ENCODE measurements around the gene CBLL2. TPM values are rescaled to one million over a fixed set of nuclear protein-coding genes. Genes with fewer than 3 reads are reported as not detected.

Gene CBLL2
- total and polyA plus RNA-seq, 2 donors (not counting 3 experiments of a cell fraction or from before 2014, with no cell fraction given) = not detected

DNA sequence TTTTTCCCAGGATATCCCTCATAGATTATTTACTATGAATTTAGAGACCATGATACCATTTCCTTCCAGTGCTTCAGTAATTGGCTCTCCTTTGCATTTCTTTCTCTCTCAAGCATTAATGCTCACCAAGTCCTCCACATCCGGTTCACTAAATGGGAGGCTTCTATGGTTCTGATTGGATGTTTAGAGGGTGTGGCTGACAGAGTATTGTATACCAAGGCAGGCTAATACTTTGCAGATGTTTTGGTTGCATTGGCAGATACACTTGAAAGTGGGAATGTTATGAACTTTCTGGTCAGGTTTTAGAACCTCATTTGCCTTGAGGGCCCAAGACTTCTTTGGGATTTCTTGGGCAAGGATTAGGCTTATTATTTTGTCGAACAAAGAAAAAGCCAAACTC, 24.2 kb downstream of the CBLL2 start:
- FAIRE-seq = no peak
- no peak overlapping the region for H3K9ac ChIP-seq (replicated peaks; ENCODE audit: extremely low read depth, insufficient read depth, low read length)
- no peaks in the 10 kb centered on the region for H3K9me3 ChIP-seq (replicated peaks; ENCODE audit: control insufficient read depth, insufficient read depth, low read length)
- intact Hi-C loops (cut with micrococcal nuclease) (no loop called here), dilution Hi-C loops (cut with MboI; ENCODE audit: extremely low pct_ligation_motif_present, low sequenced_read_pairs) (no loop called here)
- no peaks in the 10 kb centered on the region for H3K27me3 ChIP-seq (ENCODE audit: control insufficient read depth in 2 of 2, insufficient read depth in 2 of 2, low read length in 2 of 2)
- ChIA-PET CTCF (no interaction called here), POLR2A (no interaction called here)
- H3K9me1 ChIP-seq (replicated peaks; ENCODE audit: control insufficient read depth, extremely low read depth, insufficient read depth, low read length) = no peaks in the 10 kb centered on the region
- TF ChIP-seq GATA2 (IDR thresholded peaks at IDR 0.05; ENCODE audit: insufficient read depth, insufficient read length, low read depth, low read length) (no peak), JUN (IDR thresholded peaks at IDR 0.05; ENCODE audit: borderline replicate concordance, insufficient read depth, insufficient read length, low read depth) (no peak), POLR2A (IDR thresholded peaks at IDR 0.05; ENCODE audit: low read depth, low read length) (no peak), FOS (IDR thresholded peaks at IDR 0.05; ENCODE audit: borderline replicate concordance, insufficient read depth, low read length) (no peak), EZH2 (IDR thresholded peaks at IDR 0.05; ENCODE audit: borderline replicate concordance, low read depth, low read length, severe bottlenecking) (no peak), MYC (IDR thresholded peaks at IDR 0.05; ENCODE audit: low read depth, low read length) (no peak), POLR2AphosphoS5 (IDR thresholded peaks at IDR 0.05; ENCODE audit: insufficient read depth, low read depth, low read length) (no peak)
- TF ChIP-seq, protein P1, sequence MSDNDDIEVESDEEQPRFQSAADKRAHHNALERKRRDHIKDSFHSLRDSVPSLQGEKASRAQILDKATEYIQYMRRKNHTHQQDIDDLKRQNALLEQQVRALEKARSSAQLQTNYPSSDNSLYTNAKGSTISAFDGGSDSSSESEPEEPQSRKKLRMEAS (IDR thresholded peaks at IDR 0.05; ENCODE audit: insufficient read depth, insufficient read length) = no peak
- TF ChIP-seq, protein P2, sequence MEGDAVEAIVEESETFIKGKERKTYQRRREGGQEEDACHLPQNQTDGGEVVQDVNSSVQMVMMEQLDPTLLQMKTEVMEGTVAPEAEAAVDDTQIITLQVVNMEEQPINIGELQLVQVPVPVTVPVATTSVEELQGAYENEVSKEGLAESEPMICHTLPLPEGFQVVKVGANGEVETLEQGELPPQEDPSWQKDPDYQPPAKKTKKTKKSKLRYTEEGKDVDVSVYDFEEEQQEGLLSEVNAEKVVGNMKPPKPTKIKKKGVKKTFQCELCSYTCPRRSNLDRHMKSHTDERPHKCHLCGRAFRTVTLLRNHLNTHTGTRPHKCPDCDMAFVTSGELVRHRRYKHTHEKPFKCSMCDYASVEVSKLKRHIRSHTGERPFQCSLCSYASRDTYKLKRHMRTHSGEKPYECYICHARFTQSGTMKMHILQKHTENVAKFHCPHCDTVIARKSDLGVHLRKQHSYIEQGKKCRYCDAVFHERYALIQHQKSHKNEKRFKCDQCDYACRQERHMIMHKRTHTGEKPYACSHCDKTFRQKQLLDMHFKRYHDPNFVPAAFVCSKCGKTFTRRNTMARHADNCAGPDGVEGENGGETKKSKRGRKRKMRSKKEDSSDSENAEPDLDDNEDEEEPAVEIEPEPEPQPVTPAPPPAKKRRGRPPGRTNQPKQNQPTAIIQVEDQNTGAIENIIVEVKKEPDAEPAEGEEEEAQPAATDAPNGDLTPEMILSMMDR (IDR thresholded peaks at IDR 0.05; ENCODE audit: extremely low read depth in 1 of 2, insufficient read depth in 1 of 2, low read depth in 1 of 2, low read length in 2 of 2) = no peak
- no peak overlapping the region for H2AFZ ChIP-seq (ENCODE audit: low read depth, low read length)
- H3K4me1 ChIP-seq (ENCODE audit: control insufficient read depth, extremely low read depth, insufficient read depth, low read length) = no peaks in the 10 kb centered on the region
- no peak for DNase-seq (ENCODE audit: low read depth, low spot score)
- no peaks in the 10 kb centered on the region for H3K79me2 ChIP-seq (ENCODE audit: control insufficient read depth, insufficient read depth, low read length)
- H3K4me3 ChIP-seq (replicated peaks in 1 of 3; ENCODE audit: insufficient read depth in 1 of 3, low read depth in 1 of 3, low read length in 3 of 3) = no peak overlapping the region
- H4K20me1 ChIP-seq (replicated peaks; ENCODE audit: control insufficient read depth, extremely low read depth, insufficient read depth, low read length) = no peaks in the 10 kb centered on the region
- no TSS peak for BruUV-seq (replicated peaks)
- no peak overlapping the region for H3K27ac ChIP-seq (ENCODE audit: insufficient read depth, low read depth, low read length)
- H3K4me2 ChIP-seq (ENCODE audit: insufficient read depth, low read length) = no peak overlapping the region
- H3K36me3 ChIP-seq (ENCODE audit: control insufficient read depth in 2 of 2, extremely low read depth in 1 of 2, insufficient read depth in 2 of 2, low read length in 2 of 2) = no peaks in the 10 kb centered on the region

All from endothelial cell of umbilical vein (primary cell).